K562 (cell line): Measurements from ENCODE around the gene FGF14. TPM values are rescaled to one million over a fixed set of nuclear protein-coding genes. Genes with fewer than 3 reads are reported as not detected.

Source experiments
- ATAC-seq: fragments of 200-7000 bp; cut with Tn5 transposase; 3 replicates; pipeline ENCODE4 v1.9.1; 2020; ENCODE audit warnings: moderate library complexity
- BruUV-seq: library from RNA; stranded (reverse); fragments of 400-500 nt; replicated peaks from 2 replicates; lab custom pipeline; 2021; lab: Mats Ljungman, UMichigan
- CTCF ChIA-PET: fragments of 300-600 bp; formaldehyde crosslinking; extraction: SDS; loops from one replicate; lab custom pipeline; 2021; ENCODE audit warnings: low intra/inter-chr PET ratio; lab: Yijun Ruan, JAX
- POLR2A ChIA-PET: fragments of 300-600, 350-650 bp; sonication (Branson Sonifier 250); formaldehyde crosslinking; extraction: SDS; loops from one replicate; lab custom pipeline; 2021; ENCODE audit warnings: antibody characterized with exemption, inconsistent platforms; lab: Yijun Ruan, JAX
- DNase-seq, 4 experiments: peaks; one replicate each; pipeline versions ENCODE4 v3.0.0 to v3.0.0-alpha.2; 2011 to 2018; ENCODE audit warnings: low spot score in 3 of 4, mixed read lengths in 3 of 4; ENCODE audit errors: extremely low read depth in 1 of 4
- FAIRE-seq: peaks from 2 replicates; lab custom pipeline; 2011; peaks lifted over from hg19 to GRCh38; lab: Jason Lieb, UNC
- H2AFZ ChIP-seq: 2 replicates; pipeline ENCODE4 v1.6.0; 2011; ENCODE audit warnings: low read depth, low read length, control low read depth, inconsistent platforms
- H3K27ac ChIP-seq: fragments of 200-600 bp; 3 replicates; pipeline ENCODE4 v1.8.0; 2011; ENCODE audit warnings: low read depth, mild to moderate bottlenecking, control low read depth, inconsistent platforms, low read length, moderate library complexity, mixed read lengths; ENCODE audit errors: extremely low read depth
- H3K27me3 ChIP-seq, 2 experiments: fragments of 300-600 bp in 1 of 2; 2 replicates in 1 of 2; 3 replicates in 1 of 2; pipeline versions ENCODE4 v1.6.0 to v1.8.0; 2011; ENCODE audit warnings: inconsistent platforms in 2 of 2, low read length in 2 of 2, mild to moderate bottlenecking in 1 of 2, mixed read lengths in 1 of 2, moderate library complexity in 1 of 2; ENCODE audit not compliant: control insufficient read depth in 2 of 2, insufficient read depth in 2 of 2
- H3K36me3 ChIP-seq: fragments of 300-600 bp; 3 replicates; pipeline ENCODE4 v1.8.0; 2011; ENCODE audit warnings: mild to moderate bottlenecking, low read length, inconsistent platforms; ENCODE audit not compliant: control insufficient read depth, insufficient read depth
- H3K4me1 ChIP-seq, 2 experiments: fragments of 200-600 bp in 1 of 2; replicated peaks in 1 of 2; 2 replicates in 1 of 2; 3 replicates in 1 of 2; pipeline versions ENCODE4 v1.5.1 to v1.8.0; 2011; ENCODE audit warnings: inconsistent platforms in 2 of 2, low read length in 2 of 2, mild to moderate bottlenecking in 1 of 2, mixed read lengths in 1 of 2, moderate library complexity in 1 of 2; ENCODE audit not compliant: control insufficient read depth in 2 of 2, insufficient read depth in 2 of 2
- H3K4me2 ChIP-seq: 2 replicates; pipeline ENCODE4 v1.6.1; 2011; ENCODE audit warnings: low read length, control low read depth, inconsistent platforms, mixed read lengths; ENCODE audit not compliant: insufficient read depth
- H3K4me3 ChIP-seq: fragments of 200-600 bp; sonication (generic), shearing (Covaris generic); 2 replicates; pipeline ENCODE4 v1.5.1; 2016; ENCODE audit warnings: control low read depth, inconsistent platforms
- H3K79me2 ChIP-seq: fragments of 200-600 bp; 3 replicates; pipeline ENCODE4 v1.8.0; 2011; ENCODE audit warnings: low read length, inconsistent platforms; ENCODE audit not compliant: control insufficient read depth, insufficient read depth
- H3K9ac ChIP-seq, 2 experiments: 2 replicates each; pipeline versions ENCODE4 v1.6.0 to v1.6.1; 2011; ENCODE audit warnings: low read depth in 2 of 2, low read length in 2 of 2, control low read depth in 1 of 2, inconsistent platforms in 1 of 2, mild to moderate bottlenecking in 1 of 2, mixed read lengths in 1 of 2; ENCODE audit not compliant: insufficient read depth in 1 of 2
- H3K9me1 ChIP-seq: one replicate; pipeline ENCODE4 v1.6.0; 2011; ENCODE audit warnings: inconsistent platforms, mild to moderate bottlenecking, low read length, moderate library complexity; ENCODE audit not compliant: control insufficient read depth, insufficient read depth
- H3K9me3 ChIP-seq: replicated peaks from 2 replicates; pipeline ENCODE4 v1.5.1; 2011; ENCODE audit warnings: low read depth, low read length, inconsistent platforms; ENCODE audit not compliant: control insufficient read depth, insufficient read depth
- H4K20me1 ChIP-seq: replicated peaks from 2 replicates; pipeline ENCODE4 v1.6.1; 2011; ENCODE audit warnings: low read length, inconsistent platforms, mixed read lengths; ENCODE audit not compliant: control insufficient read depth, insufficient read depth
- BDP1 ChIP-seq: IDR thresholded peaks from 3 replicates; pipeline ENCODE4 v1.6.1; 2011; ENCODE audit not compliant: insufficient read length, insufficient read depth
- CBFB ChIP-seq: sonication (generic); formaldehyde crosslinking; IDR thresholded peaks from 2 replicates; pipeline ENCODE4 v1.4.0; 2020; ENCODE audit warnings: mild to moderate bottlenecking, missing genetic modification reagents
- FIP1L1 ChIP-seq: fragments of 200-400 bp; formaldehyde crosslinking; IDR thresholded peaks from 2 replicates; pipeline ENCODE4 v1.6.1; 2018; ENCODE audit warnings: mild to moderate bottlenecking, low read depth, low read length; ENCODE audit not compliant: poor library complexity, severe bottlenecking
- FOXA1 ChIP-seq: fragments of 450-650 bp; IDR thresholded peaks from 2 replicates; pipeline ENCODE4 v1.6.1; 2016; ENCODE audit warnings: mild to moderate bottlenecking, borderline replicate concordance
- KAT8 ChIP-seq: fragments of 450-650 bp; IDR thresholded peaks from 2 replicates; pipeline ENCODE4 v1.6.1; 2016; ENCODE audit warnings: low read depth, mild to moderate bottlenecking
- MTA2 ChIP-seq: fragments of 450-650 bp; IDR thresholded peaks from 2 replicates; pipeline ENCODE4 v1.6.1; 2016; ENCODE audit warnings: low read depth
- NCOA4 ChIP-seq: fragments of 450-650 bp; IDR thresholded peaks from 2 replicates; pipeline ENCODE4 v1.6.1; 2018; ENCODE audit warnings: mild to moderate bottlenecking; ENCODE audit not compliant: partially characterized antibody
- SETDB1 ChIP-seq: IDR thresholded peaks from one replicate; pipeline ENCODE4 v1.6.1; 2012; ENCODE audit warnings: low read length, control low read depth, inconsistent platforms
- SREBF1 ChIP-seq: fragments of 150-350 bp; IDR thresholded peaks from 2 replicates; pipeline ENCODE4 v1.6.1; 2014; ENCODE audit warnings: antibody characterized with exemption, low read depth, low read length, borderline replicate concordance
- U2AF2 ChIP-seq: fragments of 200-400 bp; formaldehyde crosslinking; optimal IDR thresholded peaks from 2 replicates; pipeline ENCODE3; 2017; ENCODE audit warnings: low read depth, mild to moderate bottlenecking, low read length
- ZC3H11A ChIP-seq: IDR thresholded peaks from 2 replicates; pipeline ENCODE4 v1.6.1; 2012; ENCODE audit warnings: low read depth, low read length, improper control_type of control experiment
- ZNF140 ChIP-seq: fragments of 250-450 bp; sonication (Bioruptor Pico); IDR thresholded peaks from 2 replicates; pipeline ENCODE4 v1.8.0; 2021; ENCODE audit warnings: moderate library complexity, mild to moderate bottlenecking, inconsistent platforms
- ZNF551 ChIP-seq: fragments of 250-450 bp; sonication (Bioruptor Pico); IDR thresholded peaks from 2 replicates; pipeline ENCODE4 v1.5.0; 2021; ENCODE audit warnings: mild to moderate bottlenecking, moderate library complexity
- ZNF561 ChIP-seq: fragments of 450-650 bp; formaldehyde crosslinking; conservative IDR thresholded peaks from 2 replicates; pipeline ENCODE4 v1.4.0; 2020; ENCODE audit warnings: mild to moderate bottlenecking, moderate library complexity
- ZNF583 ChIP-seq: fragments of 250-450 bp; sonication (Bioruptor Pico); IDR thresholded peaks from 2 replicates; pipeline ENCODE4 v1.4.0; 2020
- WGBS: fragments of 100-300 bp; shearing (Covaris generic); methylation state at CpG from one replicate; pipeline ENCODE4 v1.1.6; 2016; ENCODE audit warnings: low coverage, mixed read lengths; ENCODE audit not compliant: insufficient coverage; ENCODE audit errors: missing lambda C conversion rate; 5-methylcytosine and 5-hydroxymethylcytosine counted together
- in situ Hi-C: fragments of 300-500 bp; cut with MboI; formaldehyde crosslinking; loops from 4 replicates; pipeline ENCODE4 v1.15.0; 2018; ENCODE audit warnings: inconsistent platforms, mixed read lengths
- intact Hi-C: fragments of 100-400 bp; cut with micrococcal nuclease; formaldehyde crosslinking; loops from 2 replicates; pipeline ENCODE4 v1.14.2; 2022
- polyA plus RNA-seq, 8 experiments: library from polyadenylated mRNA; depleted of rRNA in 4 of 8; stranded (reverse) in 5 of 8; unstranded in 3 of 8; fragments of >200 nt; fragmentation: Nextera tagmentation in 2 of 8; fragmentation: Illumina TruSeq in 1 of 8; extraction: Ambion mirVana in 2 of 8; extraction: Trizol in 1 of 8; gene quantifications; 2 replicates each; pipeline versions ENCODE4 v1.2.1 to v1.2.3, GENCODE V29; 2011 to 2014; ENCODE audit warnings: inconsistent platforms in 1 of 8, missing spikeins in 1 of 8
- total RNA-seq, 7 experiments: library from RNA; depleted of rRNA in 6 of 7; stranded (reverse); fragments of >200 nt in 6 of 7; fragmentation: Illumina TruSeq in 2 of 7; extraction: Trizol in 2 of 7; gene quantifications; 2 replicates each; pipeline versions ENCODE4 v1.2.1 to v1.2.3, GENCODE V29; 2011 to 2021; ENCODE audit warnings: low replicate concordance in 1 of 7
- TF ChIP-seq, protein P1 (sequence below): IDR thresholded peaks from 2 replicates; pipeline ENCODE4 v1.6.1; 2016; ENCODE audit warnings: missing genetic modification characterization, missing compliant biosample characterization

The FGF14 gene
- total and polyA plus RNA-seq, 9 of the 15 experiments (the other 6 are each of a cell fraction or from before 2014, with no cell fraction given) = not detected

DNA sequence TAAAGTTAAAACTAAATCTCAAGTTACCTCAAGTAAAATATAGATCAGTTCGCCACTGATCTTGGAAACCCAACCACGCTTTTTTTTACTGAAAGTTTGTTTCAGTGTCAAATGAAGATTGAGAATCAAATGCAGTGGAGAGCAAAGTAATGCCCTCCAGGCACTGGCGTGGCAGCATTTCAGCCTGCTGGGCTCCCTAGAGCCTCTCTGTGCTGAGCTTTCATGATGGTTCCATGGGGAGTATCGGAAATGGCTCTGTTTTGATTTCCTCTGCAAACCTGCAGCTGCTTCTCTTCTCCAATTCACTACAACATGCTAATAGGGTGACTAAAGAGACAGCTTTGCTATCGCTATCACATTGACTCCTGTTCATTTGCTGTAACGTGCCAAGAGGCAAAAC, 141.6 kb downstream of the FGF14 start:
- Histone ChIP-seq H2AFZ (no peak overlapping the region), H3K27ac (no peak overlapping the region), H3K4me1 (no peaks in the 10 kb centered on the region), H3K79me2 (no peaks in the 10 kb centered on the region), H3K36me3 (no peaks in the 10 kb centered on the region), H3K9ac (no peak overlapping the region), H3K4me3 (no peak overlapping the region), H3K27me3 (no peaks in the 10 kb centered on the region), H3K9me3 (no peaks in the 10 kb centered on the region), H3K4me2 (no peak overlapping the region), H4K20me1 (no peaks in the 10 kb centered on the region), H3K9me1 (no peaks in the 10 kb centered on the region)
- no peak for TF ChIP-seq FOXA1
- TF ChIP-seq ZNF140 (CRISPR knock-in tag) = no peak
- no peak for TF ChIP-seq SREBF1
- TF ChIP-seq ZNF551 (CRISPR knock-in tag) = no peak
- TF ChIP-seq KAT8 = no peak
- no peak for TF ChIP-seq FIP1L1
- no peak for TF ChIP-seq SETDB1
- no peak for TF ChIP-seq ZC3H11A
- TF ChIP-seq ZNF583 (CRISPR knock-in tag) = no peak
- TF ChIP-seq ZNF561 = no peak
- TF ChIP-seq BDP1 = no peak
- TF ChIP-seq U2AF2 = no peak
- no peak for TF ChIP-seq NCOA4
- TF ChIP-seq, protein P1, sequence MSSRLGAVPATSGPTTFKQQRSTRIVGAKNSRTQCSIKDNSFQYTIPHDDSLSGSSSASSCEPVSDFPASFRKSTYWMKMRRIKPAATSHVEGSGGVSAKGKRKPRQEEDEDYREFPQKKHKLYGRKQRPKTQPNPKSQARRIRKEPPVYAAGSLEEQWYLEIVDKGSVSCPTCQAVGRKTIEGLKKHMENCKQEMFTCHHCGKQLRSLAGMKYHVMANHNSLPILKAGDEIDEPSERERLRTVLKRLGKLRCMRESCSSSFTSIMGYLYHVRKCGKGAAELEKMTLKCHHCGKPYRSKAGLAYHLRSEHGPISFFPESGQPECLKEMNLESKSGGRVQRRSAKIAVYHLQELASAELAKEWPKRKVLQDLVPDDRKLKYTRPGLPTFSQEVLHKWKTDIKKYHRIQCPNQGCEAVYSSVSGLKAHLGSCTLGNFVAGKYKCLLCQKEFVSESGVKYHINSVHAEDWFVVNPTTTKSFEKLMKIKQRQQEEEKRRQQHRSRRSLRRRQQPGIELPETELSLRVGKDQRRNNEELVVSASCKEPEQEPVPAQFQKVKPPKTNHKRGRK (tag) = no peak
- TF ChIP-seq CBFB = no peak
- no peak for TF ChIP-seq MTA2
- no TSS peak for BruUV-seq
- in situ Hi-C loops = no loop called here
- no peak for FAIRE-seq
- 0% methylated on average over 6 of the region's 6 CpGs for WGBS
- CTCF ChIA-PET = no interaction called here
- no peak for DNase-seq
- intact Hi-C loops = no loop called here
- POLR2A ChIA-PET = no interaction called here
- ATAC-seq = no peak
